Measurements from ENCODE around the gene EXD2.

- TF ChIP-seq CTCF (IDR thresholded peaks at IDR 0.05): no peak
- TF ChIP-seq POLR2AphosphoS5 (IDR thresholded peaks at IDR 0.05; ENCODE audit: low read depth, low read length): no peak
- no peak for TF ChIP-seq REST (IDR thresholded peaks at IDR 0.05; ENCODE audit: insufficient read depth in 1 of 2, low read depth in 2 of 2, low read length in 1 of 2)
- TF ChIP-seq SIN3A (IDR thresholded peaks at IDR 0.05; ENCODE audit: borderline replicate concordance, insufficient read depth, low read depth, low read length): no peak
Observed at GRCh38 chr14:69207435-69208041, 16.2 kb downstream of the EXD2 start.

Data from Panc1 (cell line).